Fibroblast of pulmonary artery (primary cell): ENCODE results near the gene FARSB.

Source experiments
- DNase-seq: peaks from one replicate; pipeline ENCODE4 v3.0.0-alpha.2; 2010; ENCODE audit warnings: low read depth
- H3K4me3 ChIP-seq: replicated peaks from 2 replicates; pipeline ENCODE4 v1.5.1; 2011; ENCODE audit warnings: low read depth, mild to moderate bottlenecking, control low read depth, low read length, moderate library complexity
- TF ChIP-seq, protein P1 (sequence below): IDR thresholded peaks from 2 replicates; pipeline ENCODE4 v1.5.1; 2011; ENCODE audit warnings: mild to moderate bottlenecking, control low read depth, low read length, inconsistent platforms; ENCODE audit errors: missing control alignments

FARSB gene

GRCh38 chr2:222690564-222691200 is 34.8 kb upstream of the FARSB start:
- DNase-seq, result peak; percentile 84
- no peak overlapping the region for H3K4me3 ChIP-seq
- TF ChIP-seq, protein P1, sequence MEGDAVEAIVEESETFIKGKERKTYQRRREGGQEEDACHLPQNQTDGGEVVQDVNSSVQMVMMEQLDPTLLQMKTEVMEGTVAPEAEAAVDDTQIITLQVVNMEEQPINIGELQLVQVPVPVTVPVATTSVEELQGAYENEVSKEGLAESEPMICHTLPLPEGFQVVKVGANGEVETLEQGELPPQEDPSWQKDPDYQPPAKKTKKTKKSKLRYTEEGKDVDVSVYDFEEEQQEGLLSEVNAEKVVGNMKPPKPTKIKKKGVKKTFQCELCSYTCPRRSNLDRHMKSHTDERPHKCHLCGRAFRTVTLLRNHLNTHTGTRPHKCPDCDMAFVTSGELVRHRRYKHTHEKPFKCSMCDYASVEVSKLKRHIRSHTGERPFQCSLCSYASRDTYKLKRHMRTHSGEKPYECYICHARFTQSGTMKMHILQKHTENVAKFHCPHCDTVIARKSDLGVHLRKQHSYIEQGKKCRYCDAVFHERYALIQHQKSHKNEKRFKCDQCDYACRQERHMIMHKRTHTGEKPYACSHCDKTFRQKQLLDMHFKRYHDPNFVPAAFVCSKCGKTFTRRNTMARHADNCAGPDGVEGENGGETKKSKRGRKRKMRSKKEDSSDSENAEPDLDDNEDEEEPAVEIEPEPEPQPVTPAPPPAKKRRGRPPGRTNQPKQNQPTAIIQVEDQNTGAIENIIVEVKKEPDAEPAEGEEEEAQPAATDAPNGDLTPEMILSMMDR, result peak; percentile 100

DNA sequence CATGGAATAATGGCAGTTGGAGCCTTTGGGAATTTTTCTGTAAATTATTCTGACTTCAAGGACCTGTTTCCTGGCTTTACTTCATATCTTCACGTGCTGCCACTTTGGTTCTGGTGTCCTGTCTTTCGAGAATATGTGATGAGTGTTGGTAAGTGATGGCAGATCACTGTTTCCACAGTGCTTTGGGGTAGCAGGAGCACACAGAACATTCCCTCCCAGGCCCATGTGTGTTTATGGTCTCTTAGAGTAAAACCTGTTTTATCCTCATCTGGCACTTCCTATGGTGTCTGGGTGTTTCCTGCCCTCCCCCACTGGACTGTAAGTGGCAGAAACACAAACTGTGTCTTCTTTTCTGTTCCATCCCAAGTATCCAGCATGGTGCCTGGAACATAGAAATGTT is 33.4 kb upstream of the FARSB start:
- TF ChIP-seq, protein P1, result no peak
- no peak overlapping the region for H3K4me3 ChIP-seq
- no peak for DNase-seq

DNA sequence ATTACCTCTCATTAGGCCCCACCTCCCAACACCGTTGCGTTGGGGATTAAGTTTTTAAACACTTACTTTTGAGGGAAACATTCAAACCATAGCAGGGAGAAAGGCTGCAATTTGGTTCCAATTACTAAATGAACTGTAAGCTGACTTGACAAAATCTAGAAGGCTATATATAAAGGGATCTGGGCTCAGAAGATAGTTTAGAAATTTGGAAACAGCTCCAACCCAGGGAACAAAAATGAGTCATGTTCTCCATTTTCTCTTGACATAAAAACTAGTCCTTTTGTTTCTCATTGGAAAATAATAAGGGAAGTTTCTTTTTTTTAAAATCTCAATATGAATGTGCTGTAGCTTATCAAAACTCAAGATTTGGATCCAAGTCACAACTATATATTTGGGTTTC is 33.0 kb upstream of the FARSB start:
- TF ChIP-seq, protein P1, result no peak
- H3K4me3 ChIP-seq, result no peak overlapping the region
- DNase-seq, result peak; percentile 42

DNA sequence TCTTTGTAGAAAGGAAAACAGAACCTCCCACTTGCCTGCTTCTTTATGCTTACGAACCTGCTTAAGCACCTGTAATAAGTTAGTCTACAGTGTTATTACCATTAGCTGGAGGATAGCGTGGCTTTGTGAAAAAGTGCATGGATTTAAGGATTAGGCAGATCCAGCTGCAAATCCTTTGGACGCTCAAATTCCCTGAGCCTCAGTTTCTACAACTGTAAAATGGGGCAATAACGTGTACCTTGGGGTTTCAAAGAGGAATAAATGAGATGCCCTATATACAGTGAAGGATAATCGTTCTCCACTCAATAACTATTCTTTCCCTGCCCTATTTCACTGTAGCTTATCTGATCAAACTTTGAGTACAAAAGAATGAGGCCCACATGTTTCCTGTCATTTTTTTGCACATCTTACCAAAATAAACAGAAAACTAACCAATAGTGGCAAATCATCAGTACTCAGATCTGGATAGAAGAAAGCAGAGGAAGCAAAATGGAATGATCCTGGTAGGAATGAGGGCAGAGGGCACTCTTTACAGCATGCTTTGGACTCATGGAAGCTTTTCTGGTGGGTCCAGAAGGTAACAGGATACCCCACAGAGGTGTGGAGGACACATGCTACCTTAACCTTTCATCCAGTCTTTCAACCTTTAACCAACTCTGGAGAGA is 30.3 kb upstream of the FARSB start:
- TF ChIP-seq, protein P1, result no peak
- H3K4me3 ChIP-seq, result no peak overlapping the region
- DNase-seq, result no peak

DNA sequence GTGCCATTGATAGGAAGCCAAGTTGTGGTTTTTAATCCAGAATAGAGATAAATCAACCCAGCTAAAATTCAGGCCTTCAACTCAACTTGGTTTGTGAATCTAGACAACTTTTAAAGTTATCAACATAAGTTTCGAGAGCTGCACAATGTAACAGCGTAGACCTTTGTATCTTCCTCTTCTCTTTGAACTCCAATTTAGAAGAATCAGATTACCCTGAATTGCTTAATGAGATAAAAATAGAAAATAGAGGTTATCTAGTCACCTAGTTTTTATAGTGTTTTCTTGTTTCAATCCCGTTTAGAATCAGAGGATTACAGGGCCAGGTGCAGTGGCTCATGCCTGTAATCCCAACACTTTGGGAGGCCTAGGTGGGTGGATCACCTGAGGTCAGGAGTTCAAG is 27.9 kb upstream of the FARSB start:
- TF ChIP-seq, protein P1, result no peak
- DNase-seq, result no peak
- H3K4me3 ChIP-seq, result no peak overlapping the region

GRCh38 chr2:222677981-222678380 is 22.1 kb upstream of the FARSB start:
- TF ChIP-seq, protein P1, result no peak
- no peak overlapping the region for H3K4me3 ChIP-seq

DNA sequence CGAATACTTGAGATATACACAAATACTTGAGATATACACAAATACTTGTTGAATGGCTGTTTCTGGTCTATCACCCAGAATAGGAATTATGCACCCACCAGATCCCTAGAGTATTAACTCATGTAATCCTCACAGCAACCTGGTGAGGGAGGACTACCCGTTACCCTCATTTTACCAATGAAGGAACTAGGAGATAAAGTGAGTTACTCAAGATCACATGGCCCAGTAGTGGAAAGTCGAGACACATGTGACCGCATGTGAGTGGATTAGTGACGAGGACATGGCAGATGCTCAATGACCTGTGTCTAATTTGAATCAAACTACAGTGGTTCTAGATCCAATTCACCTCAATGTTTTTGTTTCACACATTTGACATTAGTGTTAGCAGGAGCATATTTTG is 18.0 kb upstream of the FARSB start:
- TF ChIP-seq, protein P1, result no peak
- no peak for DNase-seq
- no peak overlapping the region for H3K4me3 ChIP-seq

More at GRCh38 chr2:222677981-222678380, 22.1 kb upstream of the FARSB start:
- no peak for DNase-seq
